H1 (cell line): Measurements from ENCODE around the gene RAB40C. TPM values are rescaled to one million over a fixed set of nuclear protein-coding genes. Genes with fewer than 3 reads are reported as not detected.

Source experiments
- CHD7 ChIP-seq: fragments of 300-600 bp; sonication (generic); IDR thresholded peaks from 2 replicates; pipeline ENCODE4 v1.7.1; 2012; ENCODE audit warnings: low read length, moderate library complexity, mild to moderate bottlenecking, inconsistent platforms; ENCODE audit not compliant: insufficient replicate concordance
- polyA plus RNA-seq, 7 experiments: library from polyadenylated mRNA; depleted of rRNA in 3 of 7; stranded (reverse) in 5 of 7; unstranded in 2 of 7; fragments of >200 nt in 5 of 7; fragments of 200-250 nt in 2 of 7; gene quantifications; 1 replicate in 5 of 7; 2 replicates in 1 of 7; 4 replicates in 1 of 7; pipeline versions ENCODE4 v1.2.1 to v1.2.3, GENCODE V29; 2011 to 2013; ENCODE audit warnings: missing spikeins in 2 of 7, mixed read lengths in 2 of 7
- total RNA-seq: library from RNA; stranded (reverse); fragmentation: NEBNext Ultra II Directional; extraction: Animal tissue kit (Norgen Biotek cat#: 25700); gene quantifications from 2 replicates; pipeline ENCODE4 v1.2.1, GENCODE V29; 2021

The RAB40C gene
- total and polyA plus RNA-seq, 2 of the 8 experiments (the other 6 are each of a cell fraction or from before 2014, with no cell fraction given), result 13.9 to 15.6 TPM

- no peak for TF ChIP-seq CHD7
These were observed 87.0 kb downstream of the RAB40C start (continued) for GRCh38 chr16:676913-677312.
